ENCODE measurements around the gene RANBP3. TPM values are rescaled to one million over a fixed set of nuclear protein-coding genes. Genes with fewer than 3 reads are reported as not detected.
A peak's percentile ranks its signal among the peaks of the same experiment; 100 is the strongest.

The RANBP3 gene
- total RNA-seq, 1 experiment from 2014 or later: 44.1 TPM

DNA sequence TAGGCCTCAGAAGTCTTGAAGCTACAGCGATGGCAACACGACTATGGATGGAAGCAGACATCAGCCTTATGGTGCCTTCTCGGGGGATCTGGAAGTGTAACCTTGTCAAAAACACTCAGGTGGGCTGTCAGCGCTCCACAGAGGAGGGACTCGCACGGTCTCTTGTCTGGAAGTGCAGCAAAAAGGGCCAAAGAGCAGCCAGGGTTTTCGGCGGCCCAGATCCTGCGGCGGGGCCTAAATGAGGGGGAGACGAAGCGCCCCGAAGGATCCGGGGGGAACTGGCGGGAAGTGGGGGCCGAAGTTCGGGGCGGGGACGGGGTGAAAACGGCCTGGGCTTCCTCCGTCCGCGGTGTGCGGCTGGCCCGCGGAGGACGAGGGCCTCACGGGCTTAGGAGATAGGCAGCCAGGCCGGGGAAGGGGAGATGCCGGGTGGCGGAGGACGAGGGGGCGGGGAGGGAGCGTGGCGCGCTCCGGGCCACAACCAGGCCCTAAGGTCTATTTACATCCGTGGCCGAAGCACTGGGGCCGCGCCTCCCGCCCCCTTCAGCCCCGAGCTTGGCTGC lies 637 bp downstream of the RANBP3 start:
- Histone ChIP-seq H4K20me1 (ENCODE audit: insufficient read depth) (peaks cover 25% of the 10 kb centered on the region), H3F3A (ENCODE audit: insufficient read depth, low read depth) (no peaks in the 10 kb centered on the region; the same call in 1 of the 2 replicates), H3K27me3 (ENCODE audit: insufficient read depth, low read depth) (no peaks in the 10 kb centered on the region), H3K79me2 (ENCODE audit: low read depth) (peaks cover 64% of the 10 kb centered on the region), H3K9me2 (ENCODE audit: insufficient read depth) (no peaks in the 10 kb centered on the region), H3K4me2 (peak overlapping the region; percentile 92), H3K4me1 (replicated peaks; ENCODE audit: insufficient read depth) (peaks cover 16% of the 10 kb centered on the region), H3K27ac (peak overlapping the region; percentile 59), H3K9me3 (ENCODE audit: insufficient read depth, low read depth) (no peaks in the 10 kb centered on the region), H2AFZ (peak overlapping the region; percentile 75), H3K36me3 (ENCODE audit: low read depth) (no peaks in the 10 kb centered on the region), H3K4me3 (peak overlapping the region; percentile 87)
- BruUV-seq (replicated peaks): no TSS peak
- CTCF ChIA-PET: no interaction called here
- DNase-seq: no peak
- intact Hi-C loops (cut with micrococcal nuclease; ENCODE audit: unreplicated experiment): no loop called here
- TF ChIP-seq, protein P1, sequence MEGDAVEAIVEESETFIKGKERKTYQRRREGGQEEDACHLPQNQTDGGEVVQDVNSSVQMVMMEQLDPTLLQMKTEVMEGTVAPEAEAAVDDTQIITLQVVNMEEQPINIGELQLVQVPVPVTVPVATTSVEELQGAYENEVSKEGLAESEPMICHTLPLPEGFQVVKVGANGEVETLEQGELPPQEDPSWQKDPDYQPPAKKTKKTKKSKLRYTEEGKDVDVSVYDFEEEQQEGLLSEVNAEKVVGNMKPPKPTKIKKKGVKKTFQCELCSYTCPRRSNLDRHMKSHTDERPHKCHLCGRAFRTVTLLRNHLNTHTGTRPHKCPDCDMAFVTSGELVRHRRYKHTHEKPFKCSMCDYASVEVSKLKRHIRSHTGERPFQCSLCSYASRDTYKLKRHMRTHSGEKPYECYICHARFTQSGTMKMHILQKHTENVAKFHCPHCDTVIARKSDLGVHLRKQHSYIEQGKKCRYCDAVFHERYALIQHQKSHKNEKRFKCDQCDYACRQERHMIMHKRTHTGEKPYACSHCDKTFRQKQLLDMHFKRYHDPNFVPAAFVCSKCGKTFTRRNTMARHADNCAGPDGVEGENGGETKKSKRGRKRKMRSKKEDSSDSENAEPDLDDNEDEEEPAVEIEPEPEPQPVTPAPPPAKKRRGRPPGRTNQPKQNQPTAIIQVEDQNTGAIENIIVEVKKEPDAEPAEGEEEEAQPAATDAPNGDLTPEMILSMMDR (conservative IDR thresholded peaks at IDR 0.05): no peak
- TF ChIP-seq EZH2 (IDR thresholded peaks at IDR 0.05; ENCODE audit: low read depth): no peak
- POLR2A ChIA-PET (ENCODE audit: unreplicated experiment): no interaction called here

DNA sequence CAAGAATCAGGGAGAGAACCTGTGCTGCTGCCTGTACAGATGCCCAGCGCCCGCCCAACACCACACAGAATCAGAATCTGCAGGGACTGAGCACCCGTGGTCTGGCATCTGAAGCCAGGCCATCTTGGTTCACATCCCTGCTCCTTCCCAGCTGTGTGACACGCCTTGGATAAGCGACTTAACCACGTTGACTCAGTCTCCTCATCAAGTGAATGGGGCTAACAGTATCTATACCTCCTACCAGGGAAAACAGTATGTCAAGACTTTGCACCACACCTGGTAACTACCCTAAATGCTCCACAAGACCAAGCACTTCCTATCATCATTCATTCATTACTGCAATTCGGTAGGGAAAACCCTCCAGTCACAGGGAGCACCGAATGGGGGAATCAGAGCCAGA lies 1.2 kb downstream of the RANBP3 start:
- ChIA-PET CTCF (no interaction called here), POLR2A (ENCODE audit: unreplicated experiment) (no interaction called here)
- BruUV-seq (replicated peaks): TSS peak; percentile 32
- no peaks in the 10 kb centered on the region for H3K27me3 ChIP-seq (ENCODE audit: insufficient read depth, low read depth)
- H3F3A ChIP-seq (ENCODE audit: insufficient read depth, low read depth): no peaks in the 10 kb centered on the region; the same call in 1 of the 2 replicates
- H2AFZ ChIP-seq: no peak overlapping the region
- peaks cover 70% of the 10 kb centered on the region for H3K79me2 ChIP-seq (ENCODE audit: low read depth)
- H3K27ac ChIP-seq: no peak overlapping the region
- peak overlapping the region; percentile 87 for H3K4me3 ChIP-seq
- peaks cover 16% of the 10 kb centered on the region for H3K4me1 ChIP-seq (replicated peaks; ENCODE audit: insufficient read depth)
- no peak for DNase-seq
- H3K9me3 ChIP-seq (ENCODE audit: insufficient read depth, low read depth): no peaks in the 10 kb centered on the region
- peak overlapping the region; percentile 92 for H3K4me2 ChIP-seq
- H3K9me2 ChIP-seq (ENCODE audit: insufficient read depth): no peaks in the 10 kb centered on the region
- H3K36me3 ChIP-seq (ENCODE audit: low read depth): no peaks in the 10 kb centered on the region
- intact Hi-C loops (cut with micrococcal nuclease; ENCODE audit: unreplicated experiment): no loop called here
- peaks cover 25% of the 10 kb centered on the region for H4K20me1 ChIP-seq (ENCODE audit: insufficient read depth)
- no peak for TF ChIP-seq EZH2 (IDR thresholded peaks at IDR 0.05; ENCODE audit: low read depth)
- TF ChIP-seq, protein P1 (conservative IDR thresholded peaks at IDR 0.05): no peak

DNA sequence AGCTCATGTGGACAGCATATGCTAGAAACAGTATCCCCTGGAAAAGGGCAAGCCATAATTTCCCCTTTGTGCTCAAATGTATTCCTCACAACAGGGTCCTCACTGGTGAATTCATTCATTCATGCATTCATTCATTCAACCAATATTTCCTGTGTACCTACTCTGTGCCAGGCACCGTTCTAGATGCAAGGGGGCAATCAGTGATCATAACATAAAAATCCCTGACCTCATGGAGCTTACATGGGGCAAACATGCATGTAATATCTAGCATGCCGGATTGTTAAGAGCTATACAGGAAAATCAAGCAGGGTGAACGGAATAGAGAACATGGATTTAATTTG lies 2.6 kb downstream of the RANBP3 start:
- ChIA-PET POLR2A (ENCODE audit: unreplicated experiment) (no interaction called here), CTCF (no interaction called here)

More for the DNA sequence above, 2.6 kb downstream of the RANBP3 start:
- Histone ChIP-seq H2AFZ (no peak overlapping the region), H3K4me1 (replicated peaks; ENCODE audit: insufficient read depth) (peaks cover 16% of the 10 kb centered on the region), H3K9me3 (ENCODE audit: insufficient read depth, low read depth) (no peaks in the 10 kb centered on the region), H3F3A (ENCODE audit: insufficient read depth, low read depth) (no peaks in the 10 kb centered on the region; the same call in 1 of the 2 replicates), H3K27me3 (ENCODE audit: insufficient read depth, low read depth) (no peaks in the 10 kb centered on the region), H3K79me2 (ENCODE audit: low read depth) (peaks cover 83% of the 10 kb centered on the region), H3K9me2 (ENCODE audit: insufficient read depth) (no peaks in the 10 kb centered on the region), H3K36me3 (ENCODE audit: low read depth) (no peaks in the 10 kb centered on the region), H3K4me3 (no peak overlapping the region), H3K4me2 (no peak overlapping the region), H4K20me1 (ENCODE audit: insufficient read depth) (peaks cover 25% of the 10 kb centered on the region), H3K27ac (no peak overlapping the region)
- DNase-seq: no peak
- intact Hi-C loops (cut with micrococcal nuclease; ENCODE audit: unreplicated experiment): no loop called here
- no TSS peak for BruUV-seq (replicated peaks)
- no peak for TF ChIP-seq EZH2 (IDR thresholded peaks at IDR 0.05; ENCODE audit: low read depth)
- TF ChIP-seq, protein P1 (conservative IDR thresholded peaks at IDR 0.05): no peak

Data from PC-9 (cell line).